Activated naive CD4-positive, alpha-beta T cell treated with anti-CD3 and anti-CD28 coated beads, Interleukin-2, amount 50 U/mL, for 72 hours (primary cell): Measurements from ENCODE around the gene DCANP1. TPM values are rescaled to one million over a fixed set of nuclear protein-coding genes. Genes with fewer than 3 reads are reported as not detected.
A peak's percentile ranks its signal among the peaks of the same experiment; 100 is the strongest.

Experiments
- ATAC-seq, 2 donors: fragments of 150-1000 bp; cut with Tn5 transposase; 2 replicates each; pipeline ENCODE4 v1.10.0; 2021; ENCODE audit warnings: mild to moderate bottlenecking in 2 of 2, moderate library complexity in 2 of 2
- DNase-seq, 2 donors: peaks; one replicate each; pipeline ENCODE4 v3.0.0; 2021 to 2022; ENCODE audit warnings: low spot score in 2 of 2
- H3K27ac Mint-ChIP-seq, 2 donors: one replicate each; pipeline ENCODE4 v1.8.0; 2022; ENCODE audit warnings: mild to moderate bottlenecking in 2 of 2, mixed read lengths in 2 of 2
- H3K36me3 Mint-ChIP-seq, 2 donors: one replicate each; pipeline ENCODE4 v1.8.0; 2022; ENCODE audit warnings: mixed read lengths in 2 of 2
- H3K9me3 Mint-ChIP-seq, 2 donors: one replicate each; pipeline ENCODE4 v1.8.0; 2022; ENCODE audit warnings: mixed read lengths in 2 of 2
- total RNA-seq, 2 donors: library from RNA; stranded (reverse); gene quantifications; one replicate each; pipeline ENCODE4 v1.2.3, GENCODE V29; 2022

Gene DCANP1
- total RNA-seq, 2 donors from 2014 or later, result not detected

- peak in 1 of 2 donors; percentile 28 for DNase-seq
- no peaks in the 10 kb centered on the region for H3K9me3 Mint-ChIP-seq
- H3K36me3 Mint-ChIP-seq, result no peaks in the 10 kb centered on the region
- no peak for ATAC-seq
- no peak overlapping the region for H3K27ac Mint-ChIP-seq
These were observed 3.8 kb upstream of the DCANP1 start for GRCh38 chr5:135450952-135451351.

GRCh38 chr5:135450336-135450735 is 3.2 kb upstream of the DCANP1 start:
- DNase-seq (peak in 1 of 2 donors; percentile 37), ATAC-seq (no peak)
- Mint-ChIP-seq H3K27ac (no peak overlapping the region), H3K36me3 (no peaks in the 10 kb centered on the region), H3K9me3 (no peaks in the 10 kb centered on the region)

- ATAC-seq (no peak), DNase-seq (peak in 1 of 2 donors; percentile 37)
- Mint-ChIP-seq H3K36me3 (no peaks in the 10 kb centered on the region), H3K9me3 (no peaks in the 10 kb centered on the region), H3K27ac (no peak overlapping the region)
These were observed 2.5 kb upstream of the DCANP1 start for GRCh38 chr5:135449644-135450043.

- Mint-ChIP-seq H3K9me3 (no peaks in the 10 kb centered on the region), H3K36me3 (no peaks in the 10 kb centered on the region), H3K27ac (no peak overlapping the region)
- peak in 1 of 2 donors; percentile 14 for DNase-seq
- ATAC-seq, result no peak
These were observed 1.8 kb upstream of the DCANP1 start for GRCh38 chr5:135448791-135449507.

- H3K36me3 Mint-ChIP-seq, result no peaks in the 10 kb centered on the region
- DNase-seq (peak in 1 of 2 donors; percentile 39), ATAC-seq (no peak)
- no peak overlapping the region for H3K27ac Mint-ChIP-seq
- H3K9me3 Mint-ChIP-seq, result no peaks in the 10 kb centered on the region
These were observed 1.1 kb upstream of the DCANP1 start for GRCh38 chr5:135448071-135448739.

GRCh38 chr5:135446615-135447014 is 533 bp downstream of the DCANP1 start:
- no peak overlapping the region for H3K27ac Mint-ChIP-seq
- H3K9me3 Mint-ChIP-seq, result no peaks in the 10 kb centered on the region
- ATAC-seq (no peak), DNase-seq (peak in 1 of 2 donors; percentile 25)
- no peaks in the 10 kb centered on the region for H3K36me3 Mint-ChIP-seq

GRCh38 chr5:135446206-135446605 is 942 bp downstream of the DCANP1 start:
- H3K36me3 Mint-ChIP-seq, result no peaks in the 10 kb centered on the region
- no peak overlapping the region for H3K27ac Mint-ChIP-seq
- H3K9me3 Mint-ChIP-seq, result no peaks in the 10 kb centered on the region
- no peak for ATAC-seq
- DNase-seq, result peak in 1 of 2 donors; percentile 47

- Mint-ChIP-seq H3K9me3 (no peaks in the 10 kb centered on the region), H3K27ac (no peak overlapping the region), H3K36me3 (no peaks in the 10 kb centered on the region)
- ATAC-seq, result no peak
- peak in 1 of 2 donors; percentile 33 for DNase-seq
These were observed 1.7 kb downstream of the DCANP1 start for GRCh38 chr5:135445306-135445985.

- Mint-ChIP-seq H3K27ac (no peak overlapping the region), H3K9me3 (no peaks in the 10 kb centered on the region), H3K36me3 (no peaks in the 10 kb centered on the region)
- no peak for ATAC-seq
- peak in 1 of 2 donors; percentile 31 for DNase-seq
These were observed 2.3 kb downstream of the DCANP1 start for GRCh38 chr5:135444881-135445280.

- no peaks in the 10 kb centered on the region for H3K36me3 Mint-ChIP-seq
- H3K27ac Mint-ChIP-seq, result no peak overlapping the region
- ATAC-seq (no peak), DNase-seq (no peak)
- H3K9me3 Mint-ChIP-seq, result no peaks in the 10 kb centered on the region
These were observed 2.8 kb downstream of the DCANP1 start for GRCh38 chr5:135444360-135444759.

- no peak for ATAC-seq
- Mint-ChIP-seq H3K36me3 (no peaks in the 10 kb centered on the region), H3K9me3 (no peaks in the 10 kb centered on the region), H3K27ac (no peak overlapping the region)
- peak in 1 of 2 donors; percentile 31 for DNase-seq
These were observed 3.8 kb downstream of the DCANP1 start for GRCh38 chr5:135443161-135443960.

- DNase-seq (peak in 1 of 2 donors; percentile 46), ATAC-seq (no peak)
- no peaks in the 10 kb centered on the region for H3K36me3 Mint-ChIP-seq
- no peak overlapping the region for H3K27ac Mint-ChIP-seq
- H3K9me3 Mint-ChIP-seq, result no peaks in the 10 kb centered on the region
These were observed 4.6 kb downstream of the DCANP1 start for GRCh38 chr5:135442431-135443160.

- DNase-seq, result peak in 1 of 2 donors; percentile 35
- Mint-ChIP-seq H3K9me3 (no peaks in the 10 kb centered on the region), H3K36me3 (no peaks in the 10 kb centered on the region), H3K27ac (no peak overlapping the region)
- no peak for ATAC-seq
These were observed 5.2 kb downstream of the DCANP1 start for GRCh38 chr5:135441919-135442318.

GRCh38 chr5:135441350-135441831 is 5.8 kb downstream of the DCANP1 start:
- Mint-ChIP-seq H3K27ac (no peak overlapping the region), H3K9me3 (no peaks in the 10 kb centered on the region), H3K36me3 (no peaks in the 10 kb centered on the region)
- peak in 1 of 2 donors; percentile 23 for DNase-seq
- ATAC-seq, result no peak

GRCh38 chr5:135440916-135441315 is 6.2 kb downstream of the DCANP1 start:
- no peak for ATAC-seq
- no peak for DNase-seq
- Mint-ChIP-seq H3K9me3 (no peaks in the 10 kb centered on the region), H3K27ac (no peak overlapping the region), H3K36me3 (no peaks in the 10 kb centered on the region)
